ENCODE measurements around the gene EIF4B. TPM values are rescaled to one million over a fixed set of nuclear protein-coding genes. Genes with fewer than 3 reads are reported as not detected.
A peak's percentile ranks its signal among the peaks of the same experiment; 100 is the strongest.

EIF4B gene
- total RNA-seq, 1 experiment from 2014 or later, result 393 TPM

DNA sequence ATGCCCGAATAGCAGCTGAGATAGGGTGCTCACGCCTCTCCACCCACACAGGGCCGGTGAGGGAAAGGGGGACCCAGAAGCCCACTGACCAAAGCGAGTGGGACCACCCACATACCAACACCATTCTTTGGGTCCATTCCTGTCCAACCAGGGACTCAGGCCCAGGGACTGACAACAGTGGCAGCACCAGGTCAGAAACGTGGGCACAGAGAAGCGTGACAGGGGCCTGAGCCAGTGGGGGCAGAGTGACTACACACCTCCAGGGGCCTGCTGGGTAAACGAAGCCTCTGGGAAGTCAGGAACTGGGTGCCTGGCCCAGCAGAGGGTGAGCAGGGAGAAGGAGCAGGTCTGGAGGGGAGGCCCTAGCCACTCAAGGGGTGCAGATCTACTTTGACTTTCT lies 59.2 kb downstream of the EIF4B start:
- Histone ChIP-seq H3K27me3 (replicated peaks; ENCODE audit: insufficient read depth, low read depth, low read length, poor library complexity) (no peaks in the 10 kb centered on the region), H3K27ac (ENCODE audit: low read depth, low read length, poor library complexity, severe bottlenecking) (no peak overlapping the region), H3K36me3 (ENCODE audit: insufficient read depth, low read length, poor library complexity, severe bottlenecking) (peaks cover 13% of the 10 kb centered on the region), H3K4me3 (ENCODE audit: low read depth, low read length, poor library complexity, severe bottlenecking) (no peak overlapping the region), H3K9me3 (ENCODE audit: low read depth, low read length, poor library complexity, severe bottlenecking) (no peaks in the 10 kb centered on the region), H3K4me1 (ENCODE audit: insufficient read depth, low read length, poor library complexity, severe bottlenecking) (no peaks in the 10 kb centered on the region)
- no peak for DNase-seq (ENCODE audit: low spot score)
- CTCF ChIA-PET, result interaction anchor here (0.6 to 3.0 kb wide), 17 partner anchors 10 to 443 kb away, joined by 3 to 62 read pairs (median 5); partner anchors contain the start of genes AAAS, IGFBP6 and SPRYD3
- no peak for TF ChIP-seq EZH2 (IDR thresholded peaks at IDR 0.05; ENCODE audit: borderline replicate concordance, low read depth, low read length, poor library complexity, severe bottlenecking)
- TF ChIP-seq, protein P1, sequence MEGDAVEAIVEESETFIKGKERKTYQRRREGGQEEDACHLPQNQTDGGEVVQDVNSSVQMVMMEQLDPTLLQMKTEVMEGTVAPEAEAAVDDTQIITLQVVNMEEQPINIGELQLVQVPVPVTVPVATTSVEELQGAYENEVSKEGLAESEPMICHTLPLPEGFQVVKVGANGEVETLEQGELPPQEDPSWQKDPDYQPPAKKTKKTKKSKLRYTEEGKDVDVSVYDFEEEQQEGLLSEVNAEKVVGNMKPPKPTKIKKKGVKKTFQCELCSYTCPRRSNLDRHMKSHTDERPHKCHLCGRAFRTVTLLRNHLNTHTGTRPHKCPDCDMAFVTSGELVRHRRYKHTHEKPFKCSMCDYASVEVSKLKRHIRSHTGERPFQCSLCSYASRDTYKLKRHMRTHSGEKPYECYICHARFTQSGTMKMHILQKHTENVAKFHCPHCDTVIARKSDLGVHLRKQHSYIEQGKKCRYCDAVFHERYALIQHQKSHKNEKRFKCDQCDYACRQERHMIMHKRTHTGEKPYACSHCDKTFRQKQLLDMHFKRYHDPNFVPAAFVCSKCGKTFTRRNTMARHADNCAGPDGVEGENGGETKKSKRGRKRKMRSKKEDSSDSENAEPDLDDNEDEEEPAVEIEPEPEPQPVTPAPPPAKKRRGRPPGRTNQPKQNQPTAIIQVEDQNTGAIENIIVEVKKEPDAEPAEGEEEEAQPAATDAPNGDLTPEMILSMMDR (conservative IDR thresholded peaks at IDR 0.05; ENCODE audit: low read depth, low read length), result no peak
- BruUV-seq (replicated peaks), result TSS peak; percentile 45
- intact Hi-C loops (cut with micrococcal nuclease; ENCODE audit: unreplicated experiment), result loop anchor here (5.0 kb wide), 1 partner anchor 117 kb away; the partner anchor contains the start of genes CSAD and ZNF740
- POLR2A ChIA-PET (ENCODE audit: low non-redundant PET), result interaction anchor here (1.3 kb wide), 1 partner anchor 34 kb away, joined by 3 read pairs; no protein-coding TSS in a partner anchor

DNA sequence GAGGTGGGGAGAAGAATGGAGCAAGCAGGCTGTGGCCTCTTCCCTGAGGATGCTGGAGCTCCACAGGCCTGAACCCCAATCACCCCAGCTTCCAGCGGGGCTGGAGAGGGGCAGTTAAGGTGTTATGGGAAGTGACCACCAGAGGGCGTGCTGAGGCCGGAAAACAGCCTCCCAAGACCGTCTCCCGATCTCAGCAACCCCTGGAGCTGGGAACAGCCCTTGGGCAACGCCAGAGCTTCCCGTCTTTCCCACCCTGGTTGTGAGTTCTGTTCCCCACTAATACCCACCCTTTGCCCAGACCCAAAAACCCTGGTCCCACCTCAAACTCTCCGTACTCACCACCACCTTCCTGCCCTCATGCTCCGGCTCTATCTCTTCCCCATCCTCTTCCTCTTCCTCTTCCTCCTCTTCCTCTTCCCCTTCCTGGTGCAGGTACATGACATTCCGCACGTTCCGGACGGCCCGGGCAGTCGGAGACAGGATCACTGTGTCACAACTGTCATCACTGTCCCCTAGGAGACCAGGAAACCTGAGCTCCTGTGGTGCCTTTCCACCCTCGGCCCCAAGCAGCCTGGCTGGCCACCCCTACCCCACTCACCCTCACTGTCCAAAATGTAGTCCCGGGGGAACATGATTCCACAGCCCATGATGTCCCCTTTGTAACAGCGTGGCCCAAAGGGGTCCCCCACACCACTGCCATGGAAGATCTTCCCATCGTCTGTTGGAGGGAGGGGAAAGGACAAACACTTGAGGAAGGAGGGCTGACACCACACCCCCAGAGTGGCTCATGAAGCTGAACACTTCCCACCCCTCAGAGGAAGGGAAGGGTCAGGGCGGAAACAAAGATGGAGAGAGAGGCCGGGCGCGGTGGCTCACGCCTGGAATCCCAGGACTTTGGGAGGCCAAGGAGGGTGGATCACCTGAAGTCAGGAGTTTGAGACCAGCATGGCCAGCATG lies 60.0 kb downstream of the EIF4B start:
- peak; percentile 79 for DNase-seq (ENCODE audit: low spot score)
- BruUV-seq (replicated peaks), result no TSS peak
- H3K9me3 ChIP-seq (ENCODE audit: low read depth, low read length, poor library complexity, severe bottlenecking), result no peaks in the 10 kb centered on the region
- peaks cover 1% of the 10 kb centered on the region for H3K4me1 ChIP-seq (ENCODE audit: insufficient read depth, low read length, poor library complexity, severe bottlenecking)
- intact Hi-C loops (cut with micrococcal nuclease; ENCODE audit: unreplicated experiment), result loop anchor here (1.0 to 5.0 kb wide), 3 partner anchors 33 to 221 kb away; partner anchors contain the start of genes CSAD and ZNF740
- ChIA-PET CTCF (interaction anchor here (0.6 to 3.0 kb wide), 18 partner anchors 10 to 442 kb away, joined by 3 to 62 read pairs (median 4); partner anchors contain the start of genes AAAS, EIF4B, IGFBP6 and SPRYD3), POLR2A (ENCODE audit: low non-redundant PET) (interaction anchor here (1.3 kb wide), 1 partner anchor 33 kb away, joined by 3 read pairs; no protein-coding TSS in a partner anchor)
- no peak overlapping the region for H3K4me3 ChIP-seq (ENCODE audit: low read depth, low read length, poor library complexity, severe bottlenecking)
- TF ChIP-seq, protein P1 (conservative IDR thresholded peaks at IDR 0.05; ENCODE audit: low read depth, low read length), result peak; percentile 86
- TF ChIP-seq EZH2 (IDR thresholded peaks at IDR 0.05; ENCODE audit: borderline replicate concordance, low read depth, low read length, poor library complexity, severe bottlenecking), result no peak
- no peaks in the 10 kb centered on the region for H3K27me3 ChIP-seq (replicated peaks; ENCODE audit: insufficient read depth, low read depth, low read length, poor library complexity)
- H3K27ac ChIP-seq (ENCODE audit: low read depth, low read length, poor library complexity, severe bottlenecking), result no peak overlapping the region
- peaks cover 16% of the 10 kb centered on the region for H3K36me3 ChIP-seq (ENCODE audit: insufficient read depth, low read length, poor library complexity, severe bottlenecking)

DNA sequence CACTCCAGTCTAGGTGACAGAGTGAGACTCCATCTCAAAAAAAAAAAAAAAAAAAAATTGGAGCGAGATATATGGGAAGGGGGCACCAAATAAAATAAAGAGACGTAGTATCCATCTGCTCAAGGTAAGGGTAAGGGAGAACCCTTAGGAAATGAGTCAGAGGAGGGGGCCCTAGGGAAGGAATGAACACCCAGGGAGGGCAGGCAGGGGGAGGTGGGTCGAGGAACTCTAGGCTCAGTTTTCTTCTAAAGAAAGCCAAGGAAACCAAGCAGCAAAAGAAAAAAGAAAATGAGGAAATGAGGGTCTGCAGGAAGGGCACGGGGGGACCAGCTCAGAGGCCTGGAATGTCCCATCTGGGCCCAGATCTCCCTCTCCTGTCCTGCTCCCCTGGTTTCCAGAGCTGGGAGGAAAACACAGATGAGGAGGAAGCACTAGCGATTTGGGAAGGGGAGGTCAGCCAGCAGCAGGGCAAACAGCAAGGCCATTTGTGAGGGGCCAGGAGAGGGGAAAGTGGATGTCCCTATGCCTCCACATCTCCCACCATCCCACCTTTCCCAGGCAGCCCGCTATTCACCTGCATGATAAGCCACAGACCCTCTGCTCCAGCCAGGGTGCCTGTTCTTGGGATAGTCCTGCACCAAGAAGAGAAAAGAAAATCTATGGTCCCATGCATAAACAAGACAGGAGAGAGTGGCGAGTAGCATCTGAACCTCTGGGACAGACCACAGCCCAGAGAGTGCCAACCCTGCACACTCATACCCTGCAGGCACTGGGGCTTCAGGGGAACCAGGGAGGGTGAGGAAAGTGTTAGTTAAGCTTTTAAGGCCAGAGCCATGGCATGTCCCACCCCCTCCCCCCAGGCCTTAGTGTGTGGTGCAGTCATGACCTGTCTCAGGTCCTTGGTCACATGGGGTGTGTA lies 61.1 kb downstream of the EIF4B start:
- CTCF ChIA-PET, result no interaction called here
- H3K9me3 ChIP-seq (ENCODE audit: low read depth, low read length, poor library complexity, severe bottlenecking), result no peaks in the 10 kb centered on the region
- POLR2A ChIA-PET (ENCODE audit: low non-redundant PET), result no interaction called here
- BruUV-seq (replicated peaks), result no TSS peak
- intact Hi-C loops (cut with micrococcal nuclease; ENCODE audit: unreplicated experiment), result loop anchor here (2.0 to 5.0 kb wide), 2 partner anchors 115 to 219 kb away; partner anchors contain the start of genes CSAD and ZNF740
- TF ChIP-seq, protein P1 (conservative IDR thresholded peaks at IDR 0.05; ENCODE audit: low read depth, low read length), result no peak
- no peak for TF ChIP-seq EZH2 (IDR thresholded peaks at IDR 0.05; ENCODE audit: borderline replicate concordance, low read depth, low read length, poor library complexity, severe bottlenecking)
- no peak overlapping the region for H3K4me3 ChIP-seq (ENCODE audit: low read depth, low read length, poor library complexity, severe bottlenecking)
- peaks cover 12% of the 10 kb centered on the region for H3K4me1 ChIP-seq (ENCODE audit: insufficient read depth, low read length, poor library complexity, severe bottlenecking)
- DNase-seq (ENCODE audit: low spot score), result no peak
- no peaks in the 10 kb centered on the region for H3K27me3 ChIP-seq (replicated peaks; ENCODE audit: insufficient read depth, low read depth, low read length, poor library complexity)
- no peak overlapping the region for H3K27ac ChIP-seq (ENCODE audit: low read depth, low read length, poor library complexity, severe bottlenecking)
- peaks cover 16% of the 10 kb centered on the region for H3K36me3 ChIP-seq (ENCODE audit: insufficient read depth, low read length, poor library complexity, severe bottlenecking)

Measured in A673 (cell line).